Measurements from ENCODE around the gene GCN1.

- no peak for TF ChIP-seq CTCF (IDR thresholded peaks at IDR 0.05)
- TF ChIP-seq EP300 (IDR thresholded peaks at IDR 0.05): no peak
- no peak for TF ChIP-seq POLR2AphosphoS5 (IDR thresholded peaks at IDR 0.05)
- TF ChIP-seq POLR2A (IDR thresholded peaks at IDR 0.05): no peak
Measured at GRCh38 chr12:120134307-120134980, 60.1 kb downstream of the GCN1 start.
